Left ventricle myocardium inferior (tissue), 1 donor: ENCODE measurements around the gene PIP5K1C. TPM values are rescaled to one million over a fixed set of nuclear protein-coding genes. Genes with fewer than 3 reads are reported as not detected.

ENCODE experiments used
- DNase-seq: peaks from one replicate; pipeline ENCODE4 v3.0.0-alpha.2; 2020
- H3K27ac ChIP-seq: fragments of 200-600 bp; replicated peaks from 2 replicates; pipeline ENCODE4 v1.8.0; 2021
- H3K27me3 ChIP-seq: fragments of 200-600 bp; 2 replicates; pipeline ENCODE4 v1.8.0; 2021; ENCODE audit warnings: low read depth
- H3K36me3 ChIP-seq: fragments of 200-600 bp; 2 replicates; pipeline ENCODE4 v1.8.0; 2021
- H3K4me1 ChIP-seq: fragments of 200-600 bp; 2 replicates; pipeline ENCODE4 v1.8.0; 2021
- H3K4me3 ChIP-seq: fragments of 200-600 bp; 2 replicates; pipeline ENCODE4 v1.8.0; 2021; ENCODE audit warnings: mild to moderate bottlenecking, moderate library complexity
- H3K9me3 ChIP-seq: fragments of 200-600 bp; replicated peaks from 2 replicates; pipeline ENCODE4 v1.8.0; 2021
- intact Hi-C: fragments of 100-400 bp; cut with micrococcal nuclease; formaldehyde crosslinking; loops from one replicate; pipeline ENCODE4 v1.11.0; 2022
- total RNA-seq: library from RNA; stranded (reverse); fragmentation: NEBNext Ultra II Directional; extraction: Animal tissue kit (Norgen Biotek cat#: 25700); gene quantifications from one replicate; pipeline ENCODE4 v1.2.1, GENCODE V29; 2021
- TF ChIP-seq, protein P1 (sequence below): fragments of 200-600 bp; IDR thresholded peaks from 2 replicates; pipeline ENCODE4 v1.8.0; 2021; ENCODE audit warnings: antibody characterized with exemption, mild to moderate bottlenecking, borderline replicate concordance
- donor health status: DM: no; HTN: yes; CAD: no; lungs with severe emphysema.

The PIP5K1C gene
- total RNA-seq, 1 donor from 2014 or later: 31.6 TPM

DNA sequence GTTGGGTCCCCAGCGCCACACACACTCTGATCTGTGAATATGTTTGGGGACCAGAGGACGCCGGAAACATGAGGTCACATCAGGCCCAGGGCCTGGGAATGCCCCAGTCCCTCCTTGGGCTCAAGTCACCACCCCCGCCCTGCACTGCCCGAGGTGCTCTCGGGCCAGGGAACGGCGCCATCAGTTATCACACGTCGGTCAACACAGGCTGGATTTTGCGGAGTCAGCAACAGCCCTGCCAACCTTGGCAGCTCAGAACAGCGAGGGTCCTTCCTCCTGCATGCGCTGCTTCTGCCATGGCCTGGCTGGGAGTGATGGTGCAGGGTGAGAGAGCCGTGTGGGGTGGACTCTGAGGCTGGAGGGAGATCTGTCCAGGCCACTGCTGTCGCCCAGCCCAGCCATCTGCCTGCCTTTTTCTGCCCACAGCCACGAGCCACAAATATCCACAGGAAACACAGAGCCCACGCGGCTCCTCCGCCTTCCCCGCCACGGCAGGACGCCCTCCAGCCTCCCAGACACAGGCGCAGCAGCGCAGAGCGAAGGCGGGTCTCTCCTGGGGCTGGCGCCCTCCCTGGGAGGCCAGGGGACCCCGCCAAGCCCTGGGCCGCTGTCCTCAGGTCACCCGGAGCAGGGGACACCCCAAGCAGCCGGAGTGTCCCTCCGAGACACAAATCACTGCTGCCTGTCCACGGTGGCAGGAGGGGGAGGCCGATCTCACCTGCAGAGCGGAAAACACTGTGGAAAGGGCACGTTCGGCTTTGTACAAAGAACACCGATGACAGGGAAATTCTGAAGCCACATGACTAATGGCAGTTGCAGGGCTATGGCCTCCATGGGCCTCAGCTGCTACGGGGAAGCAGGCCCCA is 42.0 kb downstream of the PIP5K1C start:
- Histone ChIP-seq H3K9me3 (no peaks in the 10 kb centered on the region), H3K4me1 (peaks cover 8% of the 10 kb centered on the region), H3K27me3 (no peaks in the 10 kb centered on the region), H3K27ac (no peak overlapping the region), H3K36me3 (peaks cover 84% of the 10 kb centered on the region), H3K4me3 (no peak overlapping the region)
- intact Hi-C loops: no loop called here
- peak; percentile 40 for DNase-seq
- TF ChIP-seq, protein P1, sequence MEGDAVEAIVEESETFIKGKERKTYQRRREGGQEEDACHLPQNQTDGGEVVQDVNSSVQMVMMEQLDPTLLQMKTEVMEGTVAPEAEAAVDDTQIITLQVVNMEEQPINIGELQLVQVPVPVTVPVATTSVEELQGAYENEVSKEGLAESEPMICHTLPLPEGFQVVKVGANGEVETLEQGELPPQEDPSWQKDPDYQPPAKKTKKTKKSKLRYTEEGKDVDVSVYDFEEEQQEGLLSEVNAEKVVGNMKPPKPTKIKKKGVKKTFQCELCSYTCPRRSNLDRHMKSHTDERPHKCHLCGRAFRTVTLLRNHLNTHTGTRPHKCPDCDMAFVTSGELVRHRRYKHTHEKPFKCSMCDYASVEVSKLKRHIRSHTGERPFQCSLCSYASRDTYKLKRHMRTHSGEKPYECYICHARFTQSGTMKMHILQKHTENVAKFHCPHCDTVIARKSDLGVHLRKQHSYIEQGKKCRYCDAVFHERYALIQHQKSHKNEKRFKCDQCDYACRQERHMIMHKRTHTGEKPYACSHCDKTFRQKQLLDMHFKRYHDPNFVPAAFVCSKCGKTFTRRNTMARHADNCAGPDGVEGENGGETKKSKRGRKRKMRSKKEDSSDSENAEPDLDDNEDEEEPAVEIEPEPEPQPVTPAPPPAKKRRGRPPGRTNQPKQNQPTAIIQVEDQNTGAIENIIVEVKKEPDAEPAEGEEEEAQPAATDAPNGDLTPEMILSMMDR: no peak

DNA sequence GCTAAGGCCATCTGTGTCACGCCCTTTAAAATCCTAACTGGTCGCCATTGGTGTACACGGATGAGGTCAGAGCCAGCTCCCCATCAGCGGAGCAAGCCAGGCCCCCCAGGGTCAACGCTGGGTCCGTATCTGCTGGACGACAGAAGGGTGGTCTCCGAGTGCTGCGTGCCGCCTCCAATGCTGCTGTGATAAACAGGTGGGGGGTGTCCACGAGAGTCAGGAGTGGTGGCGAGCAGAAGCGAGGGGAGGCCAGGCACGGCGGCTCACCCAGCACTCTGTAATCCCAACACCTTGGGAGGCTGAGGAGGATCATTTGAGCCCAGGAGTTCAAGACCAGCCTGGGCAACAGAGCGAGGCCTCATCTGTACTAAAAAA is 42.9 kb downstream of the PIP5K1C start:
- DNase-seq: no peak
- TF ChIP-seq, protein P1: no peak
- peaks cover 8% of the 10 kb centered on the region for H3K4me1 ChIP-seq
- intact Hi-C loops: no loop called here
- no peak overlapping the region for H3K4me3 ChIP-seq
- no peak overlapping the region for H3K27ac ChIP-seq
- no peaks in the 10 kb centered on the region for H3K27me3 ChIP-seq
- peaks cover 84% of the 10 kb centered on the region for H3K36me3 ChIP-seq
- H3K9me3 ChIP-seq: no peaks in the 10 kb centered on the region

DNA sequence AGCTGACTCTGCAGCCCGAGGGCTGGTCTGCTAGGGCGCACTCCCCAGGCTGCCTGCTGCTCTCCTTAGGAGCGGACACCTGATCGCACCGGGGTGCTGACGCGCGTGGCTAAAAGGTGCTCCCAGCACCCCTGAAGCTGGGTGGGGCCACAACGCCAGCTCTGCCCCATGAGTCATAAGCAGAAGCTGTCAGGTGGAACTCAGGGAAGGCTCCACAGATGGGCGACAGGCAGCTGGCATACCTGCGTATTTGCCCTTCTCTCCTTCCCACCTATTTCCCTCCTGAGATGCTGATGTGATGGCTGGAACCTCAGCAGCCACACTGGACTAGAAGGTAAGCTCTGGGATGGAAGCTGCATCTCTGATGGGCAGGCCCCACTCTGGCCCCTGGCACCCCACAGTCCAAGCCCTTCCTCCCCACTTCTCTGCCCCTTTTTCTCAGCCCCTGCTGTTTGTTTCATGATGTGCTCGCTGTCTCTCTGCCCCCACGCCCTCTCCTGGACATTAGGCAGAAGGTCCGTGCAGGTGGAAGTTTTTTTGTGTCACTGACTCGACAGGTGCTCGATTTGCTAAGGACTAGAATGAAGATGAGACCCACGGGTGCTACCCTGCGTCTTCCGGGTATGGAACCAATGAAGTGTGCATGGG is 43.4 kb downstream of the PIP5K1C start:
- no peaks in the 10 kb centered on the region for H3K9me3 ChIP-seq
- intact Hi-C loops: no loop called here
- no peak overlapping the region for H3K4me3 ChIP-seq
- H3K27me3 ChIP-seq: no peaks in the 10 kb centered on the region
- no peak overlapping the region for H3K27ac ChIP-seq
- no peak for DNase-seq
- peaks cover 87% of the 10 kb centered on the region for H3K36me3 ChIP-seq
- H3K4me1 ChIP-seq: peaks cover 8% of the 10 kb centered on the region
- TF ChIP-seq, protein P1: no peak

DNA sequence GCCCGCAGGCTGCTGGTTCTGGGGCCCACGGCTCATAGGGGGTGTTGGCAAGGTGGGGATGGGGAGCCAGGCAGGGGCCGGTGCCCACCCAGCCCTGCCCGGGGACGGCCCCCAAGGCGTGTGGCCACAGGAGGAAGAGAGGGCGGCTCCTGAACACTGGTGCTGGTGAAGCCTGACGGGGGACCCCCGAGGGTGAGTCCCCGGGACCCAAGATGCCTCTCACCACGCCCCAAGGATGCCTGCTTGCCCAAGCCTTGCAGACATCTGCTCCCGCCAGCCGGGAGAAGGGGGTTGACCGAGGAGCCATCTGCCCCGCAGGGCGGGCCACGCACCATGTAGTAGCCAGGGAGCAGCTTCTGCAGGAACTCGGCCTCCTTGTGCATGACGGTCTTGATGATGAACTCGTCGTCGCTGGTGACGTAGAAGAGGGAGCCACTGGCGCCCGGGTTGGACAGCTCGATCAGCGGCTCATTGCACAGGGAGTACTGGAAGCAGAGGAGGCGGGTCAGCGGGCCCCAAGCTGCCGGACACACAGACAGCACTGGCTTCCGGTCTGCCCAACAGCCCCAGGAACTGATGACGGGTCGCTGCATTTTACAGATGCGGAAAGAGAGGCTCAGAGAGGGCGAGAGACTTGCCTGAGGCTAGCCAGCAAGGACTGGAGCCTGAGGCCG is 44.1 kb downstream of the PIP5K1C start:
- Histone ChIP-seq H3K4me3 (no peak overlapping the region), H3K9me3 (no peaks in the 10 kb centered on the region), H3K36me3 (peaks cover 87% of the 10 kb centered on the region), H3K27me3 (no peaks in the 10 kb centered on the region), H3K4me1 (peaks cover 7% of the 10 kb centered on the region), H3K27ac (no peak overlapping the region)
- DNase-seq: no peak
- intact Hi-C loops: no loop called here
- TF ChIP-seq, protein P1: no peak

DNA sequence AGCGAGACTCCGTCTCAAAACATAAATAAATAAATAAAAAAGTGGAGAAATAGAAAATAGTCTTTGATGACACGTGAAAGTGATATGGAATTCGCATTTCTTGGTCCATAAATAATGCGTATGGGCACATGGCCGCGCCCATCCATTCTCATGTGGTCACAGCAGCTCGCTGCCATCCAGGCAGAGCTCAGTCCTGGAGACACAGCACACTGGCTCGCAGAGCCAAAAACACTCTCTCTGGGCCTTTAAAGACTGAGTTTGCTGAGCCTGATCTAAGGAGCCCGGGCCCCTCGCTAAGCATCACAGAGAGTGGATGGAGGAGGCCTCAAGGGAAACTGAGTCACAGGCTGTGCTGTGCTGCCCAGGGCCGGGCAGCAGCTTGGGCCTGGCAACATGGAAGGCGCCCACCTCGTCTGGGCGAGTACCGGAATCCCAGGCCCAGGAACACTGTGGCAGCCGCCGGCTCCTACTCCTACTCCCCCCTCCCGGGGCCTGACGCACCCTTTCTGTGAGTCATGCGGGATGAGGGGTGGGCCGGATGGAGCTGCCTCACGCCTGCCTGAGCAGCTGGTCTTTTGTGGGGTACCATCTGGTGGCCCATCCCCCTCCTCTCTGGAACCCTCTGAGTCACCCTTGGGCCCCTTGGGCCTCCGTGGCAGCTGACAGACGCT is 44.7 kb downstream of the PIP5K1C start:
- intact Hi-C loops: no loop called here

More for the DNA sequence above, 44.7 kb downstream of the PIP5K1C start:
- H3K36me3 ChIP-seq: peaks cover 89% of the 10 kb centered on the region
- H3K4me3 ChIP-seq: no peak overlapping the region
- H3K9me3 ChIP-seq: no peaks in the 10 kb centered on the region
- no peaks in the 10 kb centered on the region for H3K27me3 ChIP-seq
- no peak overlapping the region for H3K27ac ChIP-seq
- DNase-seq: no peak
- peaks cover under 1% of the 10 kb centered on the region for H3K4me1 ChIP-seq
- TF ChIP-seq, protein P1: no peak
